GM18867 (cell line): ENCODE results near the gene CARD6.
"Not testable (repeated sequence)": the region's sequence is repeated elsewhere in the genome, so short reads cannot be mapped to it uniquely, and the experiment has no call there.

Source experiments
- ATAC-seq: cut with Tn5 transposase; IDR thresholded peaks from one replicate; pipeline ENCODE4 v1.9.1; 2021; ENCODE audit warnings: mild to moderate bottlenecking, moderate library complexity; ENCODE audit not compliant: unreplicated experiment

Gene CARD6, protein sequence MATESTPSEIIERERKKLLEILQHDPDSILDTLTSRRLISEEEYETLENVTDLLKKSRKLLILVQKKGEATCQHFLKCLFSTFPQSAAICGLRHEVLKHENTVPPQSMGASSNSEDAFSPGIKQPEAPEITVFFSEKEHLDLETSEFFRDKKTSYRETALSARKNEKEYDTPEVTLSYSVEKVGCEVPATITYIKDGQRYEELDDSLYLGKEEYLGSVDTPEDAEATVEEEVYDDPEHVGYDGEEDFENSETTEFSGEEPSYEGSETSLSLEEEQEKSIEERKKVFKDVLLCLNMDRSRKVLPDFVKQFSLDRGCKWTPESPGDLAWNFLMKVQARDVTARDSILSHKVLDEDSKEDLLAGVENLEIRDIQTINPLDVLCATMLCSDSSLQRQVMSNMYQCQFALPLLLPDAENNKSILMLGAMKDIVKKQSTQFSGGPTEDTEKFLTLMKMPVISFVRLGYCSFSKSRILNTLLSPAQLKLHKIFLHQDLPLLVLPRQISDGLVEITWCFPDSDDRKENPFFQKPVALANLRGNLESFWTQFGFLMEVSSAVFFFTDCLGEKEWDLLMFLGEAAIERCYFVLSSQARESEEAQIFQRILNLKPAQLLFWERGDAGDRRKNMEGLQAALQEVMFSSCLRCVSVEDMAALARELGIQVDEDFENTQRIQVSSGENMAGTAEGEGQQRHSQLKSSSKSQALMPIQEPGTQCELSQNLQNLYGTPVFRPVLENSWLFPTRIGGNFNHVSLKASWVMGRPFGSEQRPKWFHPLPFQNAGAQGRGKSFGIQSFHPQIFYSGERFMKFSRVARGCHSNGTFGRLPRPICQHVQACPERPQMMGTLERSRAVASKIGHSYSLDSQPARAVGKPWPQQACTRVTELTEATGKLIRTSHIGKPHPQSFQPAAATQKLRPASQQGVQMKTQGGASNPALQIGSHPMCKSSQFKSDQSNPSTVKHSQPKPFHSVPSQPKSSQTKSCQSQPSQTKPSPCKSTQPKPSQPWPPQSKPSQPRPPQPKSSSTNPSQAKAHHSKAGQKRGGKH

GRCh38 chr5:40841068-40841805 is at the start of gene CARD6:
Gene CARD6, plus strand, starts transcription at chr5:40841367. Its CDS starts 16 bp downstream, at chr5:40841383.
- ATAC-seq: peak; percentile 65

GRCh38 chr5:40791715-40792139 is 49.4 kb upstream of the CARD6 start:
- ATAC-seq: no peak

DNA sequence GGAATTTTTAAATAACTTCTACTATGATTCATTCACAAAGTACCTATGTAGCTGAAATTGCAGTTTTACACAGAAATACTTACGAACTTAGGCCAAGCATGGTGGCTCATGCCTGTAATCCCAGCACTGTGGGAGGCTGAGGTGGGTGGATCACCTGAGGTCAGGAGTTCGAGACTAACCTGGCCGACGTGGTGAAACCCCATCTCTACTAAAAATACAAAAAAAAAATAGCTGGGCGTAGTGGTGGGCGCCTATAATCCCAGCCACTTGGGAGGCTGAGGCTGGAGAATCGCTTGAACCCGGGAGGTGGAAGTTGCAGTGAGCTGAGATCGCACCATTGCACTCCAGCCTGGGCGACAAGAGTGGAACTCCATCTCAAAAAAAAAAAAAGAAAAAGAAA is 48.5 kb upstream of the CARD6 start:
- not testable (repeated sequence) for ATAC-seq

- not testable (repeated sequence) for ATAC-seq
Measured at GRCh38 chr5:40794340-40794739, 46.8 kb upstream of the CARD6 start.

- ATAC-seq: not testable (repeated sequence)
Measured at GRCh38 chr5:40794877-40795276, 46.3 kb upstream of the CARD6 start.

- no peak for ATAC-seq
Measured at GRCh38 chr5:40796487-40796889, 44.7 kb upstream of the CARD6 start.

DNA sequence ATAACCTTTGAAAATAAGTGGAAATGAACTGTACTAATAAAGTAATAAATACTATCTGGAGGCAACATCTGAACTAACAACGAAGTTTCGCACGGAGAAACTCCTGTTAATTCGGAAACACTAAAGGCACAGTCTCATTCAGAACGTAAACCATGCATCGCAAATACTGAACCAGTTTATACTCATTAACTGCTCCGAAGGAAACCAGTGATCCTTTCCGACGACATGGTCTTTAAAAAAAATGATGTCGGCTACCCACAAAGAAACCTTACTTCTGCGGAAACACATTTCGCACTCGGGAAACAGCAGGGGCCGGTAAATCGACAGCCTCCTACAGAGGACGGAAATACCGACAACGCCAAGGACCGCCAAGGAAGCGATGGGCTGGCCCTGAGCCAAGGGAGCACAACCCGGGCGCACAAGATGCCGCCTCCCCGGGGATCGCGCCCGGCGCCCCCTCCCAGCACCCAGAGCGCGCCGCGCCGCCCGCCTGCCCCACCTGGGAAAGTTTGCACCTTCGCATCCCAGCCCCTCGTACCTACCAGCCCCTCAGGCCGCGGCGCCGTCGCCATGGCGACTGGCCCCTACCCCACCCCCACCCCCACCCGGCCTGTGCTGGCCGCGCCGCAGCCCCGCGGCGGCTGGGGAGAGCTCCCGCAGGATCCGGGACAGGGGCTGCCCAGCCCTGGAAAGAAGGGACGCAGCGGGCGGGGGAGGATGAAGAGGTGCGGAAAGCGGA is 43.7 kb upstream of the CARD6 start:
- peak; percentile 33 for ATAC-seq

DNA sequence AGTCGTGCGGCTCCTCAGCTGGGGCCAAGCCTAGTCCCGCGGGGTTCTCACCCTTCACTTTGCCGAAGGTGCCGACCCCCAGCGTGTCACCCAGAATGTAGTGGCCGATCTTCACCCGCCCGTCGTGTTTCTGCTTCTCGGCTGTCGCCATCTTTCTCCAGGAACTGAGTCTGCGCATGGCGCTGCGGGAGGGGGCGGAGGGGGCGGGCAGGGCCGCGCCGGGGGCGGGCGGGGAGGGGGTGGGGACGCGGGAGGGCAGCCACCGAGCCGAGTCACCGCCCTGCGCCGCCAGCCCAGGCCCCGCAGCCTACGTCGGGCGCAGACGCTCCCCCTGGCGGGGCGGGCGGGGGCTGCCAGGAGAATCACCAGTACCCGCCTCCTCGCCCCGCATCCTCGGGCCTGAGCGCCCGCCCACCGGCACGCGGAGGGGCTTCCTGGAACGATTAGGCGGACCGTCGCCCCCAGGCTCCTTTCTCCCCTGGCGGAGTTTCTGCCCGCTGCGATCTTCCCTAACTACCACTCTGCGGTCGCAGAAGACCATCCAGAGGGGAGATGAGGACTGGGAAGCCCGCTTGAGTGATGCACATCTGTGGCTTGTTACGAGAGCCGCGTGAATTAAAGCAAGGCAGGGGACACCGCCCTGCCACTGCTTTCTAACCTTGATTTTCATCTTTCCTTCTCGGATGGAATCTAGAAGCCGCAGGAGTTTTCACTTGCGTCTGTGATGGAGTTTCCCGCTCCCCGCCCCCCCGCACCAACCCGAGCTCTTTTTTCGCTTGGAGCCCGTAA is 43.0 kb upstream of the CARD6 start, which contains the start of gene PRKAA1:
PRKAA1 (minus strand) TSS at position 363 of the 789 bp plus-strand sequence; CDS start at position 178, 185 bp downstream.
- ATAC-seq: peak; percentile 98

GRCh38 chr5:40798801-40799210 is 42.4 kb upstream of the CARD6 start:
- ATAC-seq: no peak

DNA sequence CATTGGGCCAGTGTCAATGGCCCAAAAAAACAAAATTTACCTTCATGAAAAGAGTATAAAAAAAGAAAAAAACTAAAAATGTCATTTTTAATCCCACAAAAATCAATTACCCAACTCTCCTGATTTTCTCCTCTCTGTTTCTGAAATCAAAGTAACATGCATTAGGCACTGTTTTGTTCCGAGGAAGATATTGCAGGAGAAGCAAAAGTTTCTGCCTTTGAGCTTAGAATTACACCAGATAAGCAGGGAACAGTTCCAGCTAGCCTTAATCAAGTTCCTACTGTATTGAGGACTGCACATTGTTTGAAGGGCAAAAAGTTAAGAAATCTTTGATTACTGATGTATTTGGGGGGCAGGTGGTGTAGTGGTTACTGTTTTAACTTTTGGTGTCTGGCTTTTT is 41.9 kb upstream of the CARD6 start:
- no peak for ATAC-seq

DNA sequence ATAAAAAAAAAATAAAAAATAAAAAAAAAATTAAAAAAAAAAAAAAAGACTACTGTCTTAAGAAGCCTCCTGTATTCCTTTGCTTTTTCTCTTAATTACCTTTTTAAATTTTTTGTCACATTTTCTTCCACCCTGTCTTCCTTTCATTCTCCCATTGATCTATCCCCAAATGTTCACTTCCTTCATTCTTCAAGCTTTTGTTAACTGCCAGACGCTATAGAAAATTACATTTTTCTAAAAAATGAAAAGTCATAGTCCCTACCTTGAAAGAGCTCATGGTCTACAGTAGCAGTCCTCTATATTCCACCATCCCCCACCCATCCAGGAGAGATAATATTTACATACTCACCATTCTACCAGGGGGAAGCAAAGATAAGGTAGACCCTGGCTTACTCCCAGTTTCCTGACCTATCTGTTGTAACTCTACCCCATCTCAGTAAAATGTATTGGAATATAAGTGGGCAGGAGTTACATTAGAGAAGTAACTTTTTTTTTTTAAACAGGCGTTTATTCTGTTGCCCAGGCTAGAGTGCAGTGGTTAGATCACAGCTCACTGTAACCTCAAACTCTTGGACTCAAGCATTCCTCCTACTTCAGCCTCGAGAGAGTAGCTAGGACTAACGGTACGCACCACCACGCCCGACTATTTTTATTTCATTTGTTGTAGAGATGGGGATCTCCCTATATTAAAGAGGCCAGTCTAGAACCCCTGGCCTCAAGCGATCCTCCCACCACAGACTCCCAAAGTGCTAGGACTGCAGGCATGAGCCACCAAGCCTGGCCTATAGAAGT is 39.2 kb upstream of the CARD6 start:
- ATAC-seq: no peak

DNA sequence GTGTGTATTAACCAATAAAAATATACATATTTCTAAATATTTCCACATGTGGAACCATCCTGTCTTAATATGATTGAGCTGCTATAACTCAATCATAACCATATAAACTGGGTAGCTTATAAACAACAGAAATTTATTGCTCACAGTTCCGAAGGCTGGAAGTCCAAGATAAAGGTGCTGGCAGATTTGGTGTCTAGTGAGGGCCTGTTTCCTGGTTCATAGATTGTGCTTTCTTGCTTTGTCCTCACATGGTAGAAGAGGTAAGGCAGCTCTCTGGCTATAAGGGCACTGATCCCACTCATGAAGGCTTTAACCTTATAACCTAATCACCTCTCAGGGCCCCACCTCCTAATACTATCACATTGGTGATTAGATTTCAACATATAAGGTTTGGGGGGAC is 29.0 kb upstream of the CARD6 start:
- no peak for ATAC-seq

DNA sequence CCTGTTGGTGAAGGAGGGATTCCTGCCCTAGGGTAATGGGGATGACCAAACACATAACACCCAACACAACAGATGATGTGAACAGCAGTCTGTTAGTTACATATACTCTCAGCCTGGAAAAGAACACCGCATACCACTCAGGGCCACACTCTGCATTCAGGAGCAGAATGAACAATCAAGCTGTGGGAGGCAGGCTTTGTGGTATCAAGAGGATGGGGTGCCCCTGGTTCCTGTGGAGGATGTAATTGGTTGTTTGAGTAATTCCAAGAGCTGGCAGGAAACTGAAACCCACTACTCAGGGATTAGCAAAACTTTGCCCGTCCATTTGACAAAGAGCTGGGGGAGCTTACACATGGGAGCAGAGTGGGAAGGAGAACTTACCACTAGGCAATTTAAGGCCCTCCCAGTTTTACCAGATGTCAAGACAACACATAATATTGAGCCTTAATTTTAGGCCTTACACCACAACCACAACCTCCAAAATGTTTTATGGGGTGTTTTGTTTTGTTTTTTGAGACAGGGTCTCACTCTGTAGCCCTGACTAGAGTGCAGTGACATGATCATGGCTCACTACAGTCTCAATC is 27.4 kb upstream of the CARD6 start:
- no peak for ATAC-seq

GRCh38 chr5:40823459-40823858 is 17.7 kb upstream of the CARD6 start:
- ATAC-seq: no peak

- ATAC-seq: not testable (repeated sequence)
Measured at GRCh38 chr5:40825461-40826043, 15.6 kb upstream of the CARD6 start.

- ATAC-seq: no peak
Measured at GRCh38 chr5:40826489-40827187, 14.5 kb upstream of the CARD6 start.
